T-helper 1 cell treated with Interleukin-12 subunit alpha and Interleukin-12 subunit beta and Interleukin-4 antibody, amounts not matched to agents 30 ng/mL and 1 ng/mL, for 36 hours (primary cell): ENCODE data around the gene HVCN1. TPM values are rescaled to one million over a fixed set of nuclear protein-coding genes. Genes with fewer than 3 reads are reported as not detected.
"Not testable (repeated sequence)": the region's sequence is repeated elsewhere in the genome, so short reads cannot be mapped to it uniquely, and the experiment has no call there.

Experiments used
- intact Hi-C: fragments of 100-400 bp; cut with micrococcal nuclease; formaldehyde crosslinking; loops from one replicate; pipeline ENCODE4 v1.15.1; 2024
- total RNA-seq: library from RNA; stranded (reverse); gene quantifications from 2 replicates; pipeline ENCODE4 v1.2.3, GENCODE V29; 2022

Gene HVCN1
- 8.9 and 10.6 TPM in 2 replicates for total RNA-seq

- intact Hi-C loops = loop anchor here (1.0 to 2.0 kb wide), 6 partner anchors 18 to 238 kb away; partner anchors contain the start of genes ARPC3, FAM216A, GPN3 and PPP1CC
These were observed at the start of gene HVCN1 for GRCh38 chr12:110688446-110689280. Gene HVCN1, minus strand, starts transcription at chr12:110689115. Its CDS starts 5,870 bp downstream, at chr12:110683245.

GRCh38 chr12:110737532-110737931 lies 48.6 kb upstream of the HVCN1 start:
- intact Hi-C loops = loop anchor here (10.0 kb wide), 1 partner anchor 613 kb away; the partner anchor contains the start of gene IFT81

GRCh38 chr12:110737016-110737415 lies 48.1 kb upstream of the HVCN1 start:
- intact Hi-C loops = loop anchor here (10.0 kb wide), 1 partner anchor 612 kb away; the partner anchor contains the start of gene IFT81

GRCh38 chr12:110733900-110734299 lies 45.0 kb upstream of the HVCN1 start:
- intact Hi-C loops = loop anchor here (1.0 to 10.0 kb wide), 2 partner anchors 7 to 609 kb away; partner anchors contain the start of gene IFT81

GRCh38 chr12:110733089-110733715 lies 44.3 kb upstream of the HVCN1 start:
- intact Hi-C loops = loop anchor here (1.0 to 10.0 kb wide), 2 partner anchors 8 to 608 kb away; partner anchors contain the start of gene IFT81

GRCh38 chr12:110732572-110732971 lies 43.7 kb upstream of the HVCN1 start:
- intact Hi-C loops = loop anchor here (10.0 kb wide), 1 partner anchor 608 kb away; the partner anchor contains the start of gene IFT81

- intact Hi-C loops = loop anchor here (10.0 kb wide), 1 partner anchor 607 kb away; the partner anchor contains the start of gene IFT81
These were observed 42.6 kb upstream of the HVCN1 start for GRCh38 chr12:110731479-110731878.

- intact Hi-C loops = no loop called here
These were observed 39.7 kb upstream of the HVCN1 start for GRCh38 chr12:110728628-110729027.

- intact Hi-C loops = loop anchor here (2.0 kb wide), 1 partner anchor 14 kb away; no protein-coding TSS in a partner anchor
These were observed 37.9 kb upstream of the HVCN1 start for GRCh38 chr12:110726708-110727369.

GRCh38 chr12:110726028-110726427 lies 37.1 kb upstream of the HVCN1 start:
- intact Hi-C loops = loop anchor here (2.0 kb wide), 1 partner anchor 15 kb away; no protein-coding TSS in a partner anchor

- intact Hi-C loops = no loop called here
These were observed 36.4 kb upstream of the HVCN1 start for GRCh38 chr12:110725267-110725666.

- intact Hi-C loops = not testable (repeated sequence)
These were observed 34.0 kb upstream of the HVCN1 start for GRCh38 chr12:110722892-110723291.

- intact Hi-C loops = no loop called here
These were observed 32.7 kb upstream of the HVCN1 start for GRCh38 chr12:110721570-110721969.

GRCh38 chr12:110720516-110720915 lies 31.6 kb upstream of the HVCN1 start:
- intact Hi-C loops = no loop called here

- intact Hi-C loops = no loop called here
These were observed 29.4 kb upstream of the HVCN1 start for GRCh38 chr12:110718222-110718908.

GRCh38 chr12:110717037-110717436 lies 28.1 kb upstream of the HVCN1 start:
- intact Hi-C loops = no loop called here

- intact Hi-C loops = no loop called here
These were observed 20.0 kb upstream of the HVCN1 start for GRCh38 chr12:110708917-110709316.

- intact Hi-C loops = loop anchor here (2.0 kb wide), 1 partner anchor 183 kb away; no protein-coding TSS in a partner anchor
These were observed 16.4 kb upstream of the HVCN1 start for GRCh38 chr12:110705309-110705708.

- intact Hi-C loops = loop anchor here (1.0 to 2.0 kb wide), 2 partner anchors 122 to 184 kb away; no protein-coding TSS in a partner anchor
These were observed 15.8 kb upstream of the HVCN1 start for GRCh38 chr12:110704750-110705149.

GRCh38 chr12:110704231-110704630 lies 15.3 kb upstream of the HVCN1 start:
- intact Hi-C loops = loop anchor here (1.0 to 2.0 kb wide), 2 partner anchors 122 to 185 kb away; no protein-coding TSS in a partner anchor
